ENCODE data around the gene SAMD8.

GRCh38 chr10:75065076-75065475 lies 46.4 kb upstream of the SAMD8 start:
- no peak for TF ChIP-seq CTCF (IDR thresholded peaks at IDR 0.05; ENCODE audit: low read depth, low read length)
- TF ChIP-seq POLR2A (IDR thresholded peaks at IDR 0.05; ENCODE audit: extremely low read depth, insufficient read length) = no peak
- no peak for TF ChIP-seq MAX (IDR thresholded peaks at IDR 0.05; ENCODE audit: low read depth, low read length)
- no peak for TF ChIP-seq MYC (IDR thresholded peaks at IDR 0.05; ENCODE audit: low read depth, low read length)
